GM18519 (cell line): ENCODE data around the gene SLC25A6.
A peak's percentile ranks its signal among the peaks of the same experiment; 100 is the strongest.
"Not testable (repeated sequence)": the region's sequence is repeated elsewhere in the genome, so short reads cannot be mapped to it uniquely, and the experiment has no call there.

Experiments
- ATAC-seq: cut with Tn5 transposase; IDR thresholded peaks from one replicate; pipeline ENCODE4 v1.9.1; 2021; ENCODE audit warnings: mild to moderate bottlenecking, moderate library complexity; ENCODE audit not compliant: unreplicated experiment, low FRiP score

SLC25A6 gene

DNA sequence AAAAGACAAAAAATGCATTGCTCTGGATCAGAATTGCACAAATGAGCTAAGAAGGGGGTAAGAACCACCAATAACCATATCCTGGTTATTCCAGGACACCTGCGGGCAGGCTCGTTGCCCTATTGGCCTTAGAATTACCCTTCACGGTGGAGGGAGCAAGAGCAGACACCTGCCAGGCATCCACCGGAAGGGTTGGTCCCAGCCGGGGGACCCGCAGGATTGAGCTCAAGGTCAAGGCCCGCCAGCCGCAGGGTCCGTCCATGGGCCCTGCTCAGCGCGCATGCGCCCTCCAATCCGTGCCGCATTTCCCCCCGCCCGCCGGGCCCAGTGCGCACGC lies 575 bp downstream of the SLC25A6 start:
- peak; percentile 33 for ATAC-seq

DNA sequence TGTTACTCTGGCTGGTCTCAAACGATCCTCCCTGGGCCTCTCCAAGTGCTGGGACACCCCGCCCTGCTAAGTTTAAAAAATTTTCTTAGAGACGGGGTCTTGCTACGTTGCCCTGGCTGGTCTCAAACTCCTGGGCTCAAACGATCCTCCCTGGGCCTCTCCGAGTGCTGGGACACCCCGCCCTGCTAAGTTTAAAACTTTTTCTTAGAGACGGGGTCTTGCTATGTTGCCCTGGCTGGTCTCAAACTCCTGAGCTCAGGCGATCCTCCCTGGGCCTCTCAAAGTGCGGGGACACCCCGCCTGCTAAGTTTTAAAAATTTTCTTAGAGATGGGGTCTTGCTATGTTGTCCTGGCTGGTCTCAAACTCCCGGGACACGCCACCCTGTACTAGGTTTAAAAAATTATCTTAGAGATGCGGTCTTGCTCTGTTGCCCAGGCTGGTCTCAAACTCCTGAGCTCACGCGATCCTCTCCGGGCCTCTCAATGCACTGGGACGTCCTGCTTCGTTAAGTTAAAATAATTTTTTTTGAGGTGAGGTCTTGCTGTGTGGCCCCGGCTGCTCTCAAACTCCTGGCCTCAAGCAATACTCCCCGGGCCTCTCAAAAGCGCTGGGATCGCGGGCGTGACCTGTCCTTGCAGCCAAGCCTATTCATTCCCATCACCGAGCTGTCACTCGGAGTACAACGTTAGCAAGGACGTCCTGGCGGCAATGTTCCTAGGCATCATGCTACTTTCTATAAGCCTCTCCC lies 1.1 kb downstream of the SLC25A6 start:
- ATAC-seq: no peak

DNA sequence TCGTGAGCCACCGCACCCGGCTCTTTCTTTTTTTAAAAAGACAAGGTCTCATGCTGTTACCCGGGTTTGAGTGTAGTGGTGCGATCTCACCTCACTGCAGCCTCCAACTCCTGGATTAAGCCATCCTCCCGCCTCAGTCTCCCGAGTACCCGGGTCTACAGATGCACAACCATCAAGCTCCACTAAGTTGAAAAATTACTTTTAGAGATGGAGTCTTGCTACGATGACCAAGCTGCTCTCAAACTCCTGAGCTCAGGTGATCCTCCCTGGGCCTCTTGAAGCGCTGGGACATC lies 2.0 kb downstream of the SLC25A6 start:
- no peak for ATAC-seq

DNA sequence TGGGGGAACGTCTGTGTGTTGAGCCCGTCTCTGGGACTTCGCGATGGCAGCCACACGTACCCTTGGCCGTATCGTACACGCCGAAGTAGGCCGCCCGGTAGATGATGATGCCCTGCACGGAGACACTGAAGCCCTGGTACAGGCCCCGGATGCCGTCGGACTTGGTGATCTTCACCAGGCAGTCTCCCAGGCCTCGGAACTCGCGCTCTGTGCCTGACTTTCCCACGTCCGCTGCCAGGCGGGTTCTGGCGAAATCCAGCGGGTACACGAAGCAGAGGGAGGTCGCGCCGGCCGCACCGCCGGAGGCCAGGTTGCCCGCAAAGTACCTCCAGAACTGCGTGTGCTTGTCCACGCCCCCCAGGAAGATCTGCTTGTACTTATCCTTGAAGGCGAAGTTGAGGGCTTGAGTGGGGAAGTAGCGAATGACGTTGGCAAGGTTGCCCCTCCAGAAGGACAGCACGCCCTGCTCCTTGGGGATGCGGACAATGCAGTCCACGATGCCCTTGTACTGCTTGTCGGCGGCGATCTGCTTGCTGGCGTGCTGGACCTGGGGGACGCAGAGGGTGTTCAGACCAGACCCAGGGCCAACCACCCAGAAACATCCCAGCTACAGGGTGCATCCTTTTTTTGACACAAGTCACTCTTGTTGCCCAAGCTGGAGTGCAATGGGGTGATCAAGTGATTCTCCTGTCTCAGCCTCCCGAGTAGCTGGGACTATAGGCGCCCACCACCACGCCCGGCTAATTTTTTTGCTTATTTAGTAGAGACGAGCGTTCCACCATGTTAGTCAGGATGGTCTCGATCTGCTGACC lies 2.5 kb downstream of the SLC25A6 start:
- ATAC-seq: no peak

DNA sequence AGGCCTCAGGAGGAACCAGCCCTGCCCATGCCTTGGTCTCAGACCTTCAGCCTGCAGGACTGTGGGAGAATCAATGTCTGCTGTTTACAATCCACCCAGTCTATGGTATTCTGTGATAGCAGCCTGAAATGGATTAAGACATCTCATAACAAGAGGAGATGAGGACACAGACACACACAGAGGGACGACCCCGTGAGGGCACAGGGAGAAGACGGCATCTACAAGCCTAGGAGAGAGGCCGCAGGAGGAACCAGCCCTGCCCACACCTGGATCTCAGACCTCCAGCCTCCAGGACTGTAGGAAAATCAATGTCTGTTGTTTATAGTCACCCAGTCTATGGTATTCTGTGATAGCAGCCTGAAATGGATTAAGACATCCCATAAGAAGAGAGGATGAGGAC lies 3.3 kb downstream of the SLC25A6 start:
- no peak for ATAC-seq

DNA sequence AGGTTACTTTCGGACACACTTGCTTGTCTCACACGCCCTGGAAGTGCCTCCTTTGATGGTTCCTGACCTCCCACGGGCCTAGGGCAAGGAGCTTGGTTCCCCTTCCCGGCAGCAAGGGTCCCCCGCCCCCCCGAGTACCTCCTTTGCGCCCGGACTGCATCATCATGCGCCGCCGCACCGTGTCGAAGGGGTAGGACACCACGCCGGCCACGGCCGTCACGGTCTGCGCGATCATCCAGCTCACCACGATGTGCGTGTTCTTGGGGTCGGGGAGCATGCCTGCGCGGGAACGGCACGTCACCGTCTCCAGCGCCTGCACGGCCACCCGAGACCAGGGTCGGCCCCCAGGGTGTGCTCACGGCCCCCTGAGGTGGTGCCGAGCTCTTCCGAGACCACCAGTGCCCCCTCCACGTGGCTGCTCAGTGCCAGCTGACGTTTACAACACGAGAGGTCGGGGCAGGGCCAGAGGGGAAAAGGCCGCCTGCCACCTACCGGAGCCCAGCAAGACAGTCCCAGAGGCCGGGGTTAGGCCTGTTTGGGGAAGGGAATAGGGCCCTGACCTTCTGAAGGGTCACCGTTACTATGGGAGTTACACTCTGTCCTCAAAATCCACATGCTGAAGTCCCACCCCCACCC lies 4.7 kb downstream of the SLC25A6 start:
- ATAC-seq: no peak

DNA sequence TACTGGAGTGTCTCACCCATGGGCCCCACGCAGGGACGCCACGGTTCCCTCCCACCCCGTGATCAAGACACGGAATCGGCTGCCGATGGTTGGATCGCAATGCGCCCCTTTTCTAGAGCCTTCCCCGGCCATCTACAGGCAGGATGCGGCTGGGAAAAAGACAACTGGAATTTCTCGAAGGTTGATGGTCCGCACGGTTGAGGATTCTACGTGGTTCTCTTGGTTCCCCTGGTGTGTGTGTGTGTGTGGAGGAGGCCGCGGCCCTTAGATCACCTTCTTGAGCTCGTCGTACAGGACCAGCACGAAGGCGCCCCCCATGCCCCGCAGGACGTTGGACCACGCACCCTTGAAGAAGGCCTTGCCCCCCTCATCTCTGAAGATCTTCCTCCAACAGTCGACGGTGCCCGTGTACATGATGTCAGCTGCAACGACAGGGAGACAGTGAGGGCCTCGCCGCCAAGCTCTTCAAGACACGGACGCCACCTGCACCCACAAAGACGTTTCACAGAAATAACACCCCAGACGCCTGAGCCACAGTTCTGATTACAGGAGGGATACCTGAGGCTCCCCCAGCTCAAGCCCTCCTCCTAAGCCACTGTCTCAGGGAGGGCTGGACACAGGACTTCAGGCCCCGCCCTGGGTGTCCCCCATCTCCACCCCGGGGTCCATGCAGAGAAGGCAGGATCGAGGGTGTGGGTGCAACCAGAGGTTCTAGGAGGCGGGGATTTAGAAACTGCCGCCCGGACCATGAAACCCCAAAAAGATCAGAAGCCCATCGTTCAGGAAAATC lies 5.4 kb downstream of the SLC25A6 start:
- no peak for ATAC-seq

DNA sequence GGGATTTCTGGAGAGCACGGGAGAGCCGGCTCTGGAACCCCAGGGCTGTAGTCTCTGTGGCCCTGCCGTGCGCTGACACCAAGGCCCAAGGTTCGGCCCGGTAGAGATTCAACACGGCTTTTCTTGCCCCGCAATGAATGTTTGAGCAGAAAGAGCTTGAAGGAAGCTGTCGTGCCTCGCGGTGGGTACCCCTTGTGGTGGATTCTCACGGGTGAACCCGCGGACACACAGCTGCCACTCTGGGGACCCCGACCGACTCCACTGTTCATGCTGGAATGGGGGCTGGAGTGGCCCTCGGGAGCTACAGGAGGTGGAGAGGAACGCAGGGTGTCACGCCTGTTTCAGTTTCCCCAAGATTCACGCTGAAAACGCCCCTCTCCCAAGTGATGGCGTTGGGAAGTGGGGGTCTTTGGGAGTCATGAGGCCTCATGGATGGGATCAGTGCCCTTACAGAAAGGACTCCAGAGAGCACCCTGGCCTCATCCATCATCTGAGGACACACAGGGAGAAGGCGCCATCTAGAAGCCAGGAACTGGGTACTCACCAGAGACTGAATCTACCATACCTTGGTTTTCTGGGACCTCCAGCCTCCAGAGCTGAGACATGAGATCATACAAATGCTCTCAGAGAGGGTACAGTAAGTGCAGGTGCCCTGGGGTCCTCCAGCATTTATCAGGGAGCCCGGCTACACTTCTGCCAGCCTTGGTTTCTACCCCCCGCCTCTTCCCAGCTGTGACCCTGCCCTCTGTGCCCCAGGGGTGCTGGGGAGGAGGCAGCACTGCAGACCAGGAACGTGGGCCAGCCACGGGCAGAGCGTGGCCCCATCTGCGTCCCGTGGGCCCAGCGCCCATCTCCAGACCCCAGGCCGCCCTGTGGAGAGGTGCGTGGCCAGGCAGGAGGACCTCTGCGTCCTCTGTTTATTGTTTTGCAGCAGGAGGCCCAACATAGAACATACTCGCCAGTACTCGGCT lies 6.4 kb downstream of the SLC25A6 start:
- no peak for ATAC-seq

DNA sequence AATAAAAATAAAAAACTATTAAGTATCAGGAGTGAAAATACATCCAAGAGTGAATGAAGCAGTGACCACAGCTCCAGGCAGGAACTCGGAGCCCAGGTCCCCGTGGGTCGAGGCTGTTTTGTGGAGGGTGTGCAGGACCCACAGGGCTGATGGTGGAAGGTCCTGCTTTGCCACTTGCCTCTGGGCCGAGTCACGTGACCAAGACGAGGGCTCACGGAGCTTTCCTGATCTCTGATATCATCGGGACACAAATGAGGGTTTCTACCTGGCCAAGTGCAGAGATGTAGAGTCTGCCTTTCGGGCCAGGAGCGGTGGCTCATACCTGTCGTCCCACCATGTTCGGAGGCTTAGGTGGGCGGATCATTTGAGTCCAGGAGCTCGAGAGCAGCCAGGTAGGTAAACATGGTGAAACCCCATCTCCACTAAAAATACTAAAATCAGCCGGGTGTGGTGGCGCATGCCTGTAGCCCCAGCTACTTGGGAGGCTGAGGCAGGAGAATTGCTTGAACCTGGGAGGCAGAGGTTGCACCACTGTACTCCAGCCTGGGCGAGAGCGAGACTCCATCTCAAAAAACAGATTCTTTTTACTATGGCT lies 7.2 kb downstream of the SLC25A6 start:
- ATAC-seq: no peak

DNA sequence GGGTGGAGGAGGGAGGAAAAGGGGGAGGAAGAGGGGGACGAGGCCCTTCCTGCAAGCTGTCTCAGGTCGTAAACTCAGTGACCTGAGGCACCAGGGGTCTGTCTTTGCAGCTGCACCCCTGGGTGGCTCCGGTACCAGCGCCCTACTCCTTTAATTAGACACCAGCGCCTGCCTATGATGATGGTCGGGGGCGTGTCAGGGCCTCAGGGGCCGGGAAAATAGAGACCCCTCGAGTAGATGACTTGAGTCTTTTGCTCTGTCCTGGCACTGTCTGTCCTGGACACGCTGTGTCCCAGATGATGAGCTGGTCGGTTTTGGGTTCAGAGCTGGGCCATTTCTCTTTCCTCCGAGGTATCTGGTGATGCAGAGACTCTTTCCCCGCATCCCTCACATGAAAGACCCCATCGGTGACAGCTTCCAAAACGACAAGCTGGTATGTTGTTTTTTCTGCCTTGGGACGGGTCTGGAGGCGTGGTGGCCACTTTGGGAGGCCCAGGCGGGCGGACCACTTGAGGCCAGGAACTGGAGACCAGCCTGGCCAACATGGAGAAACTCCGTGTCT lies 11.2 kb downstream of the SLC25A6 start:
- no peak for ATAC-seq

DNA sequence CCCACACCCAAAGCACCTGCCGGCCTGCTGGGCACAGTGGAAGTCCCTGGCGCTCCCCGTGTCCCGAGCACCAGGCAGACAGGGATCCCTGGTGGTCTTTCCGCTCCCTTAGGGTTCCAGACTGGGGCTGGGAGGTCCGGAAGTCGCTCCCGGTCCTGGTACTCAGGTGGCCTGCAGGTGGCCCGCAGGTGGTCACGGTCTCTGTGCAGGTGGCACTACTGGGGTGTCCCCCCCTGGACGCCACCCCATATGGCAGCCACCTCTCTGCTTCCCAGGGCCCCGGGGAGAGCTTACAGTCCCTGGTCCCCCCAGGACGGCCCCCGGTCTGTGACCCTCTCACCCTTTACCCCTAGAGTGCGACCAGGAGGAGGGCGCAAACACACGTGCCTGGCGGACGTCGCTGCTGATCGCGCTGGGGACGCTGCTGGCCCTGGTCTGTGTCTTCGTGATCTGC lies 13.6 kb downstream of the SLC25A6 start:
- ATAC-seq: no peak

DNA sequence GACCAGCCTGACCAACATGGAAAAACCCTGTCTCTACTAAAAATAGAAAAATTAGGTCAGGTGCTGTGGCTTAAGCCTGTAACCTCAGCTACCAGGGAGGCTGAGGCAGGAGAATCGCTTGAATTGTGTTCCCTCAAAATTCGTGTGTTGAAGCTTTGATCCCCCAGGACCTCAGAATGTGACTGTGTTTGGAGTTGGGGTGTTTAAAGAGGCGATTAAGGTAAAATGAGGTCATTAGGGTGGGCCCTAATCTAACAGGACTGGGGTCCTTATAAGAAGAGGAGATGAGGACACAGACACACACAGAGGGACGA lies 23.6 kb downstream of the SLC25A6 start:
- no peak for ATAC-seq

DNA sequence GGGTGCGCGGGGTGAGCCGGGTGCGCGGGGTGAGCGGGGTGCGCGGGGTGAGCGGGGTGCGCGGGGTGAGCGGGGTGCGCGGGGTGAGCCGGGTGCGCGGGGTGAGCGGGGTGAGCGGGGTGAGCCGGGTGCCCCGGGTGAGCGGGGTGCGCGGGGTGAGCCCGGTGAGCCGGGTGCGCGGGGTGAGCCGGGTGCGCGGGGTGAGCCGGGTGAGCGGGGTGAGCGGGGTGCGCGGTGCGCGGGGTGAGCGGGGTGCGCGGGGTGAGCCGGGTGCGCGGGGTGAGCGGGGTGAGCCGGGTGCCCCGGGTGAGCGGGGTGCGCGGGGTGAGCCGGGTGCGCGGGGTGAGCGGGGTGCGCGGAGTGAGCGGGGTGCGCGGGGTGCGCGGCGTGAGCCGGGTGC lies 25.6 kb downstream of the SLC25A6 start:
- ATAC-seq: not testable (repeated sequence)

DNA sequence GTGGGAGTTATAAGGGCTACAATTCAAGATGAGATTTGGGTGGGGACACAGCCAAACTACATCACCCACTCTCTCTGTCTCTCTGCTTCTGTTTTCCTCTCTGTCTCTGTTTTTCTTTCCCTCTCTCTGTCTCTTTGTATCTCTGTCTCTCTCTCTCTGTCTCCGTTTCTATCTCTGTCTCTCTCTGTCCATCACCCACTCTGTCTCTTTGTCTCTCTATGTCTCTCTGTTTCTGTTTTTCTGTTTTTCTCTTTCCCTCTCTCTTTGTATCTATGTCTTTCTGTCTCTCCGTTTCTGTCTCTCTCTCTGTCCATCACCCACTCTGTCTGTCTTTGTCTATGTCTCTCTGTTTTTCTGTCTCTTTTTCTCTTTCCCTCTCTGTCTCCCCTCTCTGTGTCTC lies 30.0 kb downstream of the SLC25A6 start:
- no peak for ATAC-seq

DNA sequence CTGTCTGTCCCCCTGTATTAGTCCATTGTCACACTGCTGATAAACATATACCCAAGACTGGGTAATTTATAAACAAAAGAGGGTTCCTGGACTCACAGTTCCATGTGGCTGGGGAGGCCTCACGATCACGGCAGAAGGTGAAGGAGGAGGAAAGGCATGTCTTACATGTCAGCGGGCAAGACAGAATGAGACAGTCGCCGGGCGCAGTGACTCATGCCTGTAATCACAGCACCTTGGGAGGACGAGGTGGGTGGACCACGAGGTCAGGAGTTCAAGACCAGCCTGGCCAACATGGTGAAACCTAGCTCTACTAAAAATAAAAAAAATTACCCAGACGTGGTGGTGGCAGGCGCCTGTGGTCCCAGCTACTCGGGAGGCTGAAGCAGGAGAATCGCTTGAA lies 30.6 kb downstream of the SLC25A6 start:
- no peak for ATAC-seq

DNA sequence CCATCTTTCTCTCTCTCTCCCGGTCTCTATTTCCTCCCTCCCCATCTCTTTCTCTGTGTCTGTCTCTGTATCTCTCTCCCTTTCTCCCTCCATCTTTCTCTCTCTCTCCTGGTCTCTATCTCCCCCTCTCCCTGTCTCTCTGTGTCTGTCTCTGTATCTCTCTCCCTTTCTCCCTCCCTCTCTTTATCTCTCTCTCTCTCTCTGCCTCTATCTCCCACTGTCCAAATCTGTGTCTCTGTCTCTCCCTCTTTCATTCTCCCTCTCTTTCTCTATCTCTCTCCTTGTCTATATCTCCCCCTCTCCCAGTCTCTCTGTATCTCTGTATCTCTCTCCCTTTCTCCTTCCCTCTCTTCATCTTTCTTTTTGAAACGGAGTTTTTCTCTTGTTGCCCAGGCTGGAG lies 31.7 kb downstream of the SLC25A6 start:
- ATAC-seq: no peak

DNA sequence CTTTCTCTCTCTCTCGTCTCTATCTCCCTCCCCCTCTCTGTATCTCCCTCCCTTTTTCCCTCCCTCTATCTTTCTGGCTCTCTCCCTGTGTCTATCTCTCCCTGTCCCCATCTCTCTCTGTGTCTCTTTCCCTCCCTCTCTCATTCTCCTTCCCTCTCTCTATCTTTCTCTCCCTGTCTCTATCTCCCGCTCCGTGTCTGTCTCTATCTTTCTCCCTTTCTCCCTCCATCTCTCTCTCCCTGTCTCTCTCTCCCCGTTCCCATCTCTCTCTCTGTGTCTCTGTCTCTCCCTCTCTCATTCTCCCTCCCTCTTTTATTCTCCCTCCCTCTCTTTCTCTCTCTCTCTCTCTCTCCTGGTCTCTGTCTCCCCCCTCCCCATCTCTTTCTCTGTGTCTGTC lies 32.4 kb downstream of the SLC25A6 start:
- no peak for ATAC-seq

DNA sequence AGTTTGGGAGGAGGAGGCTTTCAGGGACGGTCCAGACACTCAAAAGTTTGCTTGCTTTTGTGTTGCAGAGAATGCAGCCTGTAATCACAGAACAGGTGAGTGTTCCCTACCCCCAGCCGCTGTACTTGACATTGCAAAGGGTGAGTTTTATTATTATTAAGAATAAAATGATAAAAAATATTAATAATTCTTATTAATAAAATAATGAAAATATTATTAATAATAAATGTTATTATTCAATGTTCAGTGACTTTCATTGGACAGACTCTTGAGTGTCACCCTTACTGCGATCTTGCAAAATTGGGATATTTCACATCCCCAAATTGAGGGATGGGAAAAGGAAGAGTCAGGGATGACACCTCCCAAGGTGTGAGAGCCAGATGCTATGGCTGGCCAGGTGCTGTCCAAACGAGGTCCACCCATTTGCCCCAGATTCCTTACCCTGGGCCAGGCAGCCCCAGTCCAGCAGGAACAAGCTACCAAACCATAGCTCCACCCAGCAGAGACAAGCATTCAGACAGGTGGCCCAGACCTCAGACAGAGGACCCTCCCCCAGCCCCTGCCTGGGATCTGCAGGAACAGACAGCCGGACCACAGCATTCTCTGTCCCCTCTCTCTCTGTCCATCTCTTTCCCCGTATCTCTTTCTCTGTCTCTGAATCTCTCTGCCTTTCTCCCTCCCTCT lies 33.0 kb downstream of the SLC25A6 start:
- no peak for ATAC-seq

DNA sequence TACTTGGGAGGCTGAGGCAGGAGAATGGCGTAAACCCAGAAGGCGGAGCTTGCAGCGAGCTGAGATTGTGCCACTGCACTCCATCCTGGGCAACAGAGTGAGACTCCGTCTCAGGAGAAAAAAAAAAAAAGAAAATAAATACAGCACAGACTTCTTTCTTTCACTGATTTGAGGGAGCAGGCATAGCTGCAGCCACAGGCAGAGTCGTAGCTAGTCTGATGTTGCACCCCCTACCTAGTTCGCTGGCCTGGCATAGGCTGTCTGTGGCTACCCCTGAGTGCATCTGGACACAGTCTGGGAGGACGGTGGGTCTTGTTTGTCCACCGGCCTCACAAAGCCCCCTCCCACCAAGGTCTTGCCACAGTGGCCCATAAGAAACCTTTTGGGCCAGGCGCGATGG lies 33.9 kb downstream of the SLC25A6 start:
- ATAC-seq: no peak
